GM21515 (cell line): ENCODE results near the gene CLIC5.
"Not testable (repeated sequence)": the region's sequence is repeated elsewhere in the genome, so short reads cannot be mapped to it uniquely, and the experiment has no call there.

ENCODE experiments used
- ATAC-seq: cut with Tn5 transposase; IDR thresholded peaks from one replicate; pipeline ENCODE4 v1.9.1; 2021; ENCODE audit not compliant: unreplicated experiment

Gene CLIC5

GRCh38 chr6:45929421-45930361, 86.0 kb downstream of the CLIC5 start:
- no peak for ATAC-seq

GRCh38 chr6:45928721-45929305, 86.8 kb downstream of the CLIC5 start:
- no peak for ATAC-seq

- ATAC-seq: no peak
These were observed 88.0 kb downstream of the CLIC5 start for GRCh38 chr6:45927421-45928320.

GRCh38 chr6:45926423-45926822, 89.2 kb downstream of the CLIC5 start:
- ATAC-seq: not testable (repeated sequence)

GRCh38 chr6:45924763-45925342, 90.8 kb downstream of the CLIC5 start:
- ATAC-seq: no peak

- ATAC-seq: peak; percentile 54
These were observed 91.7 kb downstream of the CLIC5 start for GRCh38 chr6:45923831-45924391.

- peak; percentile 47 for ATAC-seq
These were observed 92.8 kb downstream of the CLIC5 start for GRCh38 chr6:45922728-45923351.

GRCh38 chr6:45921691-45922281, 93.9 kb downstream of the CLIC5 start:
- no peak for ATAC-seq

GRCh38 chr6:45920819-45921511, 94.7 kb downstream of the CLIC5 start:
- ATAC-seq: peak; percentile 53

GRCh38 chr6:45917439-45917838, 98.2 kb downstream of the CLIC5 start:
- ATAC-seq: no peak

- no peak for ATAC-seq
These were observed 99.0 kb downstream of the CLIC5 start for GRCh38 chr6:45916692-45917091.

- no peak for ATAC-seq
These were observed 99.7 kb downstream of the CLIC5 start for GRCh38 chr6:45915780-45916468.

- ATAC-seq: no peak
These were observed 104.0 kb downstream of the CLIC5 start for GRCh38 chr6:45911691-45912090.

GRCh38 chr6:45903959-45904358, 111.7 kb downstream of the CLIC5 start:
- no peak for ATAC-seq

GRCh38 chr6:45902984-45903383, 112.7 kb downstream of the CLIC5 start:
- ATAC-seq: no peak

- ATAC-seq: no peak
These were observed 113.7 kb downstream of the CLIC5 start for GRCh38 chr6:45901767-45902650.
